ENCODE results near the gene TRAF3IP3.

TRAF3IP3 gene

DNA sequence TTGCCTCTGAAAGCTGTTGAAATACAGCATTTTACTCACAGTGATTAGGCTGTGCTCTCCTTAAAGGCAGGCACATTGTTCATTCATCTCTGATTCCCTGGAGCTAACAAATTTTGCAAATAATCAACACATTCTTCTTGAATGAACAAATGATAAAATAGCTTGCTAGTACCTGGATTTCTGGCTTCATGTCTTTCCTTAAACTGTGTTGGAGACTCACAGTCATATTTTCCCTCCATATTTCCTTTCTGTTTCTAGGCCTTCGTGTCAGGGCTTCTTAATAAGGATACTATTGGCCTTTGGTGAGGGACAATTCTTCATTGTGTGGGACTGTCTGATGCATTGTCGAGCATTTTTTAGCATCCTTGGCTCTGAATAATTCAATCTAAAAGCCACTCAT is 41.5 kb upstream of the TRAF3IP3 start:
- no peak for DNase-seq (ENCODE audit: low spot score)
- in situ Hi-C loops (cut with MboI; ENCODE audit: low sequenced_read_pairs, unreplicated experiment), result no loop called here
- TF ChIP-seq, protein P1, sequence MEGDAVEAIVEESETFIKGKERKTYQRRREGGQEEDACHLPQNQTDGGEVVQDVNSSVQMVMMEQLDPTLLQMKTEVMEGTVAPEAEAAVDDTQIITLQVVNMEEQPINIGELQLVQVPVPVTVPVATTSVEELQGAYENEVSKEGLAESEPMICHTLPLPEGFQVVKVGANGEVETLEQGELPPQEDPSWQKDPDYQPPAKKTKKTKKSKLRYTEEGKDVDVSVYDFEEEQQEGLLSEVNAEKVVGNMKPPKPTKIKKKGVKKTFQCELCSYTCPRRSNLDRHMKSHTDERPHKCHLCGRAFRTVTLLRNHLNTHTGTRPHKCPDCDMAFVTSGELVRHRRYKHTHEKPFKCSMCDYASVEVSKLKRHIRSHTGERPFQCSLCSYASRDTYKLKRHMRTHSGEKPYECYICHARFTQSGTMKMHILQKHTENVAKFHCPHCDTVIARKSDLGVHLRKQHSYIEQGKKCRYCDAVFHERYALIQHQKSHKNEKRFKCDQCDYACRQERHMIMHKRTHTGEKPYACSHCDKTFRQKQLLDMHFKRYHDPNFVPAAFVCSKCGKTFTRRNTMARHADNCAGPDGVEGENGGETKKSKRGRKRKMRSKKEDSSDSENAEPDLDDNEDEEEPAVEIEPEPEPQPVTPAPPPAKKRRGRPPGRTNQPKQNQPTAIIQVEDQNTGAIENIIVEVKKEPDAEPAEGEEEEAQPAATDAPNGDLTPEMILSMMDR (IDR thresholded peaks at IDR 0.05; ENCODE audit: borderline replicate concordance, control extremely low read depth, extremely low read depth, insufficient read depth, missing control alignments), result no peak

DNA sequence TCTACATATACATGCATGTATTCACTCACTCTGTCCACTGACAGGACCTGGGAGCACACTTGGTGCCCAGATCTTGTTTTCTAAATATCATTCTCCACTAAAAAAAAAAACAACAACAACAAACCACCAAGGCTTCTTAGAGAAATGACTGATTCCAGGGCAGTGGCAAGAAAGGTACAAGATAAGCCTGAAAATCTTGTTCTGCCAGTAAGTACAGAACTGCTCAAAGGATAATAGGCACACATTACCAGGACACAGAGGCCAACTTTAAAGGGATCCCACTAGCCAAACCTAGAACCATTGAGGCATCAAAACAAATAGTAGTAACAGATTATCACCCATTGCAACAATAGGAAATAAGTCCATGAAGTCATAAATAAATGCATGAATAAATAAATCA is 40.5 kb upstream of the TRAF3IP3 start:
- no peak for DNase-seq (ENCODE audit: low spot score)
- TF ChIP-seq, protein P1 (IDR thresholded peaks at IDR 0.05; ENCODE audit: borderline replicate concordance, control extremely low read depth, extremely low read depth, insufficient read depth, missing control alignments), result no peak
- in situ Hi-C loops (cut with MboI; ENCODE audit: low sequenced_read_pairs, unreplicated experiment), result no loop called here

DNA sequence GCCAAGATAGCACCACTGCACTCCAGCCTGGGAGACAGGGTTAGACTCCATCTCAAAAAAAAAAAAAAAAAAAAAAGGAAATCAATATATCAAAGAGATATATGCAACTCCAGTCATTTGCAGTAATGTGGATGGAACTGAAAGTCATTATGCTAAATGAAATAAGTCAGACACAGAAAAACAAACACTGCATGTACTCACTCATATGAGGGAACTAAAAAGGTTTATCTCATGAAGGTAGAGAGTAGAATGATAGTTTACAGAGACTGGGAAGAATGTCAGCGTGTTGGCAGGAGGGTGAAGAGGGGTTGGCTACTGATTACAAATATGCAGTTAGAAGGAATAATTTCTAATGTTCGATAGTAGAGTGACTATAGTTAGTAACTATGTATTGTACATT is 38.0 kb upstream of the TRAF3IP3 start:
- TF ChIP-seq, protein P1 (IDR thresholded peaks at IDR 0.05; ENCODE audit: borderline replicate concordance, control extremely low read depth, extremely low read depth, insufficient read depth, missing control alignments), result no peak
- DNase-seq (ENCODE audit: low spot score), result no peak
- in situ Hi-C loops (cut with MboI; ENCODE audit: low sequenced_read_pairs, unreplicated experiment), result no loop called here

DNA sequence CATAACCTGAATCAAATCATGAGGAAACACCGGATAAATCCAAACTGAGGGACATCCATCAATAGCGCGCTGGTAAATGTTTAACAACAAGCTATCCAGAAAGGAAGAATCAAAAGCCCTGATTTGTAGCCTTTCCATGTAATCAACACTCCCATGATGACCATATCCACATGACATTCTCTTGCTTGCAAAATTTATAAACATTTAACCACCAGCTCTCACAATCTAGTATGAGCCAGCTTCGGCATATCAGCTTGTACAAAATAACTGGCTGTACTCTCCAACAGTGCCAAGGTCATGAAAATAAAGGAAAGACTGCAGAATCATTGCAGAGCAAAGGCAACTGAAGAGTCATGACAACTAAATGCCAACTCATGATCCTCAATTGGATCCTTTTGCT is 35.5 kb upstream of the TRAF3IP3 start:
- in situ Hi-C loops (cut with MboI; ENCODE audit: low sequenced_read_pairs, unreplicated experiment), result no loop called here
- TF ChIP-seq, protein P1 (IDR thresholded peaks at IDR 0.05; ENCODE audit: borderline replicate concordance, control extremely low read depth, extremely low read depth, insufficient read depth, missing control alignments), result no peak
- no peak for DNase-seq (ENCODE audit: low spot score)

DNA sequence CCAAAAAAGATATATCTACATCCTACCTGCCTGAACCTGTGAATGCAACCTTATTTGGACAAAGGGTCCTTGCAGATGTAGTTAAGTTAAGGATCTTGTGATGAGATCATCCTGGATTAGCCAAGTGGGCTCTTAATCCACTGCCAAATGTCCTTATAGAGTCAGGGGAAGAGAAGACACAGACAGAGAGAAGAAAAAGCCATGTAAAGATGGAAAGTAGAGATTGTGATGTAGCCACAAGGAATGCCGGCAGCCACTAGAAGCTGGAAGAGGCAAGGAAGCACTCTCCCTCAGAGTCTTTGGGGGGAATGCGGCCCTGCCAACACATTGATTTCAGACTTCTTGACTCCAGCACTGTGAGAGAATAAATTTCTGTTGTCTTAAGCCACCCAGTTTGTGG is 35.0 kb upstream of the TRAF3IP3 start:
- TF ChIP-seq, protein P1 (IDR thresholded peaks at IDR 0.05; ENCODE audit: borderline replicate concordance, control extremely low read depth, extremely low read depth, insufficient read depth, missing control alignments), result no peak
- in situ Hi-C loops (cut with MboI; ENCODE audit: low sequenced_read_pairs, unreplicated experiment), result no loop called here
- no peak for DNase-seq (ENCODE audit: low spot score)

DNA sequence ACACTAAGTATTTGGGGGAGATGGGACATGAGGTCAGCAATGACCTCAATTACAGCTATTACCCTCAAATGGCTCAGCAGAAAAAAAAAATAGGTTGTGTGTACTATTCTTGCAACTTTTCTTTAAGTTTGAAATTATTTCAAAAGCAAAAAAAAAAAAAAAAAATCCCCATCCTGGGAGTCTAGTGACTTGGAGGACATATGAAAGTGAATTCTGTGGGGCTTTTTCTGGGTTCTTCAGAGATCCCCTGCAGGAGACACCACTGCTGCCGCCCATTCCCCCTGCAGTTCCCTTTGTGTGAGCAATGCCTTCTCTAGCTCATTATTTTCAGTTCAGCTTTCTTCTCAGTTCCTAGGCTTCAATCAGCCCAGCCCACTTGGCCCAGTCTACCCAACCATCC is 34.5 kb upstream of the TRAF3IP3 start:
- TF ChIP-seq, protein P1 (IDR thresholded peaks at IDR 0.05; ENCODE audit: borderline replicate concordance, control extremely low read depth, extremely low read depth, insufficient read depth, missing control alignments), result no peak
- in situ Hi-C loops (cut with MboI; ENCODE audit: low sequenced_read_pairs, unreplicated experiment), result no loop called here
- DNase-seq (ENCODE audit: low spot score), result no peak

DNA sequence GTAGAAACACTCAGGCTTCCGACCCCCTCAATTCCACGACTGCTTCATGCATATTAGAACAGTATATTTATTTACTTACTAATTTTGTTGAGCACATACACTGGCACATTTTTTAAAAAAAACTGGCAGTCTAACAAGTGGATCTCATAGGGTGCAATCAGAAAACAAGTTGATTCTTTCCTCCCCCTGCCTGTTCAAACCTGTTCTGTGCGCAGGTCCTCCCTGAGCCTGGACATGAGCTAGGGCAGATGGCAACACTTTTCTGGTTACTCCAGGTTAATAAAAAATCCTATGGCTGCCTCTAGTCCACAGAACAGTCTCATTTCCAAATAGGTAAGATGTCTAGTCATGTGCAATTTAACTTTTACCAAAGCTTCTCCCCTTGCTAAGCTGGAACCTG is 32.6 kb upstream of the TRAF3IP3 start:
- in situ Hi-C loops (cut with MboI; ENCODE audit: low sequenced_read_pairs, unreplicated experiment), result no loop called here
- no peak for DNase-seq (ENCODE audit: low spot score)
- TF ChIP-seq, protein P1 (IDR thresholded peaks at IDR 0.05; ENCODE audit: borderline replicate concordance, control extremely low read depth, extremely low read depth, insufficient read depth, missing control alignments), result no peak

Measured in GM13976 (cell line).